HG03097 (cell line): ENCODE measurements around the gene H2BK1.

Experiments
- ATAC-seq: cut with Tn5 transposase; IDR thresholded peaks from one replicate; pipeline ENCODE4 v1.9.1; 2021; ENCODE audit not compliant: unreplicated experiment, low FRiP score

The H2BK1 gene

GRCh38 chr7:151245360-151246101 lies 35.2 kb upstream of the H2BK1 start:
- no peak for ATAC-seq

GRCh38 chr7:151244841-151245346 lies 34.6 kb upstream of the H2BK1 start:
- ATAC-seq = no peak

- no peak for ATAC-seq
These were observed 34.0 kb upstream of the H2BK1 start for GRCh38 chr7:151244196-151244840.

- ATAC-seq = no peak
These were observed 33.3 kb upstream of the H2BK1 start for GRCh38 chr7:151243408-151244195.

- ATAC-seq = no peak
These were observed 32.7 kb upstream of the H2BK1 start for GRCh38 chr7:151243045-151243349.

- ATAC-seq = no peak
These were observed 32.1 kb upstream of the H2BK1 start for GRCh38 chr7:151242159-151243044.

GRCh38 chr7:151241755-151242096 lies 31.4 kb upstream of the H2BK1 start:
- no peak for ATAC-seq

GRCh38 chr7:151240942-151241754 lies 30.9 kb upstream of the H2BK1 start:
- ATAC-seq = no peak

- no peak for ATAC-seq
These were observed 30.2 kb upstream of the H2BK1 start for GRCh38 chr7:151240536-151240935.

GRCh38 chr7:151239837-151240459 lies 29.7 kb upstream of the H2BK1 start:
- ATAC-seq = no peak

GRCh38 chr7:151238924-151239836 lies 28.9 kb upstream of the H2BK1 start:
- no peak for ATAC-seq

GRCh38 chr7:151238190-151238810 lies 28.0 kb upstream of the H2BK1 start:
- no peak for ATAC-seq

- no peak for ATAC-seq
These were observed 27.2 kb upstream of the H2BK1 start for GRCh38 chr7:151237244-151238189.

GRCh38 chr7:151236406-151236805 lies 26.1 kb upstream of the H2BK1 start:
- ATAC-seq = no peak

- no peak for ATAC-seq
These were observed 25.0 kb upstream of the H2BK1 start for GRCh38 chr7:151235091-151235787.

GRCh38 chr7:151233804-151234203 lies 23.5 kb upstream of the H2BK1 start:
- ATAC-seq = no peak
